Left lobe of liver (tissue), 1 donor: Measurements from ENCODE around the gene OR1N2. TPM values are rescaled to one million over a fixed set of nuclear protein-coding genes. Genes with fewer than 3 reads are reported as not detected.

Source experiments
- total RNA-seq: library from RNA; stranded (reverse); gene quantifications from one replicate; pipeline ENCODE4 v1.2.1, GENCODE V29; 2021
- donor health status: DM: no; HTN: yes; CAD: no.

The OR1N2 gene
- total RNA-seq, 1 donor from 2014 or later = not detected

Other genes starting within 250 kb of the OR1N2 start
- 2.0 TPM for gene PTGS1, start 182.1 kb upstream of the OR1N2 start, total RNA-seq
- not detected for gene OR1J1, start 75.2 kb upstream of the OR1N2 start, total RNA-seq
- gene OR1J2, start 42.3 kb upstream of the OR1N2 start, total RNA-seq = not detected
- gene OR1J4, start 34.0 kb upstream of the OR1N2 start, total RNA-seq = not detected
- not detected for gene OR1N1, start 25.8 kb upstream of the OR1N2 start, total RNA-seq
- not detected for gene OR1L8, start 30.3 kb downstream of the OR1N2 start, total RNA-seq
- not detected for gene OR1Q1, start 61.6 kb downstream of the OR1N2 start, total RNA-seq
- gene OR1B1, start 104.5 kb downstream of the OR1N2 start, total RNA-seq = not detected
- gene OR1L1, start 108.6 kb downstream of the OR1N2 start, total RNA-seq = not detected
- not detected for gene OR1L3, start 122.0 kb downstream of the OR1N2 start, total RNA-seq
- not detected for gene OR1L4, start 170.9 kb downstream of the OR1N2 start, total RNA-seq
- not detected for gene OR1L6, start 189.2 kb downstream of the OR1N2 start, total RNA-seq
- gene OR5C1, start 235.8 kb downstream of the OR1N2 start, total RNA-seq = not detected
- not detected for gene OR1K1, start 247.0 kb downstream of the OR1N2 start, total RNA-seq